ENCODE results near the gene PTPN7.

Gene PTPN7

DNA sequence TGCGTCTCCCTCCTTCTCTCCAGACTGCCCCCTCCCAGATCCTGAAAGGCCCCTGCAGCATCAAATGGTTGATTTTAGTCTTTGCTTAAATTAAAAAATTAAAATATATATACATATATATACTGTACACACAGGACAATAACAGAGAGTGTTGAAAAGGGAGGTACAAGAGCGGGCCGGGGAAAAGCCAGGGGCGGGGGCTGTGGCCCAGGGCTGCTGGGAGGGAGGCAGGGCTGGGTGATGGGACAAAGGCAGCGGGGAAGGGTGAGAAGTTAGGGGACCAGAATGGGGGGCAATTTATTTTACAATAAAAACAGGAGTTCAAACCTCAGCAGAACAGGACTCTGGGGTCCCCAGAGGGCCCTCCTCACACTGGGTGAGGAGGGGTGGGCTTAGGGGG, 26.4 kb downstream of the PTPN7 start:
- peaks cover 16% of the 10 kb centered on the region for H3K79me2 ChIP-seq (ENCODE audit: low read length)
- no peaks in the 10 kb centered on the region for H3K9me3 ChIP-seq (replicated peaks; ENCODE audit: insufficient read depth, low read length)
- no peak overlapping the region for H3K27ac ChIP-seq (ENCODE audit: low read length)
- H3K27me3 ChIP-seq (replicated peaks; ENCODE audit: insufficient read depth, low read length), result no peaks in the 10 kb centered on the region
- peaks cover 5% of the 10 kb centered on the region; the same call in 1 of the 2 replicates for H3F3A ChIP-seq (ENCODE audit: insufficient read depth, low read length)
- H3K36me3 ChIP-seq (replicated peaks; ENCODE audit: insufficient read depth, low read length), result no peaks in the 10 kb centered on the region
- H2AFZ ChIP-seq (ENCODE audit: low read length), result no peak overlapping the region
- no peak overlapping the region for H3K4me2 ChIP-seq (ENCODE audit: low read depth, low read length)
- no peak for DNase-seq
- no peak overlapping the region for H3K4me3 ChIP-seq (ENCODE audit: low read length)
- no peaks in the 10 kb centered on the region for H3K9me2 ChIP-seq (replicated peaks; ENCODE audit: insufficient read depth, low read length)
- TF ChIP-seq EZH2 (optimal IDR thresholded peaks at IDR 0.05; ENCODE audit: low read depth, low read length) (no peak), EZH2phosphoT487 (IDR thresholded peaks at IDR 0.05; ENCODE audit: low read length) (no peak)
- TF ChIP-seq, protein P1, sequence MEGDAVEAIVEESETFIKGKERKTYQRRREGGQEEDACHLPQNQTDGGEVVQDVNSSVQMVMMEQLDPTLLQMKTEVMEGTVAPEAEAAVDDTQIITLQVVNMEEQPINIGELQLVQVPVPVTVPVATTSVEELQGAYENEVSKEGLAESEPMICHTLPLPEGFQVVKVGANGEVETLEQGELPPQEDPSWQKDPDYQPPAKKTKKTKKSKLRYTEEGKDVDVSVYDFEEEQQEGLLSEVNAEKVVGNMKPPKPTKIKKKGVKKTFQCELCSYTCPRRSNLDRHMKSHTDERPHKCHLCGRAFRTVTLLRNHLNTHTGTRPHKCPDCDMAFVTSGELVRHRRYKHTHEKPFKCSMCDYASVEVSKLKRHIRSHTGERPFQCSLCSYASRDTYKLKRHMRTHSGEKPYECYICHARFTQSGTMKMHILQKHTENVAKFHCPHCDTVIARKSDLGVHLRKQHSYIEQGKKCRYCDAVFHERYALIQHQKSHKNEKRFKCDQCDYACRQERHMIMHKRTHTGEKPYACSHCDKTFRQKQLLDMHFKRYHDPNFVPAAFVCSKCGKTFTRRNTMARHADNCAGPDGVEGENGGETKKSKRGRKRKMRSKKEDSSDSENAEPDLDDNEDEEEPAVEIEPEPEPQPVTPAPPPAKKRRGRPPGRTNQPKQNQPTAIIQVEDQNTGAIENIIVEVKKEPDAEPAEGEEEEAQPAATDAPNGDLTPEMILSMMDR (IDR thresholded peaks at IDR 0.05; ENCODE audit: low read length), result no peak
- no peaks in the 10 kb centered on the region for H3K4me1 ChIP-seq (ENCODE audit: low read length)
- H4K20me1 ChIP-seq (ENCODE audit: insufficient read depth, low read length), result 0 out of 2 replicates have a peak, but pooled peaks cover 5% of the 10 kb centered on the region
- no peak overlapping the region for H3K9ac ChIP-seq (ENCODE audit: low read length)

DNA sequence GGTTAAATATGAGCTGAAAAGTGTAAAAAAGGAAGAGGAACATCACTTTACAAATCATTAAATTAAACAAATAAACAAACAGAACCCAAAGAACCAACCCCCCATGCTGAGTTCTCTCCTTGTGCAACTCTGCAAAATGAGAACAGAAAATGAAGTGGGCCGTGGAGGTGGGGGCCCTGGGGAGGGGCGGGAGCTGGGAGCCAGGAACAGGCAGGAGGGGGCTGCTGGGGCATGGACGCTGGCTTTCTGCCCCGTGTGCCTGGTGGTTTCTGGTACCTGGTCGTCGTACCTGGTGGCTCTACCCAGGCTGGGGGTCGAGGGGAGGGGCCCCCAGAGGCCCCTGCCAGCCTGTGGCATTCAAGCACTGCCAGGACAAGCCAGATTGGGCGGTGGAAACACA, 26.9 kb downstream of the PTPN7 start:
- H3K27ac ChIP-seq (ENCODE audit: low read length), result no peak overlapping the region
- no peak for DNase-seq
- no peak overlapping the region for H2AFZ ChIP-seq (ENCODE audit: low read length)
- peaks cover 5% of the 10 kb centered on the region; the same call in 1 of the 2 replicates for H3F3A ChIP-seq (ENCODE audit: insufficient read depth, low read length)
- H3K79me2 ChIP-seq (ENCODE audit: low read length), result peaks cover 11% of the 10 kb centered on the region
- H4K20me1 ChIP-seq (ENCODE audit: insufficient read depth, low read length), result 0 out of 2 replicates have a peak, but pooled peaks cover 5% of the 10 kb centered on the region
- H3K9me2 ChIP-seq (replicated peaks; ENCODE audit: insufficient read depth, low read length), result no peaks in the 10 kb centered on the region
- no peaks in the 10 kb centered on the region for H3K4me1 ChIP-seq (ENCODE audit: low read length)
- H3K27me3 ChIP-seq (replicated peaks; ENCODE audit: insufficient read depth, low read length), result no peaks in the 10 kb centered on the region
- no peaks in the 10 kb centered on the region for H3K9me3 ChIP-seq (replicated peaks; ENCODE audit: insufficient read depth, low read length)
- H3K4me2 ChIP-seq (ENCODE audit: low read depth, low read length), result no peak overlapping the region
- no peak overlapping the region for H3K9ac ChIP-seq (ENCODE audit: low read length)
- no peak overlapping the region for H3K4me3 ChIP-seq (ENCODE audit: low read length)
- no peaks in the 10 kb centered on the region for H3K36me3 ChIP-seq (replicated peaks; ENCODE audit: insufficient read depth, low read length)
- TF ChIP-seq EZH2 (optimal IDR thresholded peaks at IDR 0.05; ENCODE audit: low read depth, low read length), result no peak
- TF ChIP-seq, protein P1 (IDR thresholded peaks at IDR 0.05; ENCODE audit: low read length), result no peak

DNA sequence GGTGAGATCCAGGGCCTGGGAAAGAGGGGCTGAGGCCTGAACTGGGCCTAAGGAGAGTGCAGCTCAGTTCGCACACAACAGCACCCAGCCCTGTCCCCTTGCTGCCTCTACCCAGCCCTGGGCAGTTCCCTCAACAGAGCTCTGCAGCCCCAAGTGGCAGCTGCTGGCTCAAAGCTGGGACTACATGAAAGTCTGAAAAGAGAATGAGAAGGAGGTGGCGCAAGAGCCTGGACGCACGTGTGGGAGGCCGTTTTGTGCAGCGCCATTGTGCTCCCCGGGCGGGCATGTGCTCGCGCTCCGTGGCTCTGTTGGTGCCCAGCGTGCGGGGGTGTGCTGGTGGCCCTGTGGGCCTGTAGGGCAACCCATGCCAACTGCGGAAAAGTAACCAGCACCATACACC, 27.4 kb downstream of the PTPN7 start:
- H3K4me2 ChIP-seq (ENCODE audit: low read depth, low read length), result no peak overlapping the region
- no peaks in the 10 kb centered on the region for H3K9me3 ChIP-seq (replicated peaks; ENCODE audit: insufficient read depth, low read length)
- no peaks in the 10 kb centered on the region for H3K27me3 ChIP-seq (replicated peaks; ENCODE audit: insufficient read depth, low read length)
- peaks cover 5% of the 10 kb centered on the region; the same call in 1 of the 2 replicates for H3F3A ChIP-seq (ENCODE audit: insufficient read depth, low read length)
- no peaks in the 10 kb centered on the region for H3K36me3 ChIP-seq (replicated peaks; ENCODE audit: insufficient read depth, low read length)
- DNase-seq, result no peak
- H3K9ac ChIP-seq (ENCODE audit: low read length), result no peak overlapping the region
- H4K20me1 ChIP-seq (ENCODE audit: insufficient read depth, low read length), result 0 out of 2 replicates have a peak, but pooled peaks cover 5% of the 10 kb centered on the region
- no peaks in the 10 kb centered on the region for H3K4me1 ChIP-seq (ENCODE audit: low read length)
- H3K27ac ChIP-seq (ENCODE audit: low read length), result no peak overlapping the region
- no peaks in the 10 kb centered on the region for H3K9me2 ChIP-seq (replicated peaks; ENCODE audit: insufficient read depth, low read length)
- peaks cover 6% of the 10 kb centered on the region; the same call in 1 of the 2 replicates for H3K79me2 ChIP-seq (ENCODE audit: low read length)
- TF ChIP-seq, protein P1 (IDR thresholded peaks at IDR 0.05; ENCODE audit: low read length), result no peak
- TF ChIP-seq EZH2 (optimal IDR thresholded peaks at IDR 0.05; ENCODE audit: low read depth, low read length) (no peak), EZH2phosphoT487 (IDR thresholded peaks at IDR 0.05; ENCODE audit: low read length) (no peak)
- no peak overlapping the region for H3K4me3 ChIP-seq (ENCODE audit: low read length)
- no peak overlapping the region for H2AFZ ChIP-seq (ENCODE audit: low read length)

All from MM.1S (cell line).